HCT116 (cell line): ENCODE results near the gene FNDC3B. TPM values are rescaled to one million over a fixed set of nuclear protein-coding genes. Genes with fewer than 3 reads are reported as not detected.

Experiments used
- ATAC-seq: fragments of 200-7000 bp; cut with Tn5 transposase; 2 replicates; pipeline ENCODE4 v1.9.1; 2020; ENCODE audit warnings: mild to moderate bottlenecking, moderate library complexity
- BruUV-seq: library from RNA; stranded (reverse); fragments of 400-500 nt; replicated peaks from 2 replicates; lab custom pipeline; 2021; lab: Mats Ljungman, UMichigan
- CTCF ChIA-PET: fragments of 300-600 bp; sonication (Branson Sonifier 250); formaldehyde crosslinking; loops from one replicate; lab custom pipeline; 2021; ENCODE audit warnings: antibody characterized with exemption; lab: Charles Lee
- POLR2A ChIA-PET: fragments of 300-600, 350-600 bp; sonication (Branson Sonifier 250); formaldehyde crosslinking; loops from one replicate; lab custom pipeline; 2021; ENCODE audit warnings: antibody characterized with exemption; lab: Charles Lee
- RAD21 ChIA-PET, 2 experiments: fragments of 300-600 bp; sonication (Branson Sonifier 250); formaldehyde crosslinking; loops; one replicate each; lab custom pipeline; 2023; ENCODE audit warnings: low total read pairs in 2 of 2; ENCODE audit not compliant: uncharacterized antibody in 2 of 2, unreplicated experiment in 2 of 2, low non-redundant PET in 1 of 2; lab: Charles Lee
- DNase-seq: peaks from one replicate; pipeline ENCODE4 v3.0.0-alpha.2; 2010; ENCODE audit warnings: low read depth, low spot score
- H2AFZ ChIP-seq: fragments of 200-600 bp; shearing (Covaris generic), sonication (generic); 2 replicates; pipeline ENCODE4 v1.6.1; 2017; ENCODE audit warnings: low read depth, mixed run types, mixed read lengths, antibody characterized with exemption, low read length; ENCODE audit not compliant: poor library complexity, severe bottlenecking
- H3K27ac ChIP-seq: 2 replicates; pipeline ENCODE4 v1.5.1; 2012; ENCODE audit warnings: low read depth, low read length
- H3K27me3 ChIP-seq: fragments of 200-600 bp; sonication (generic); 2 replicates; pipeline ENCODE4 v1.6.1; 2016; ENCODE audit warnings: mixed run types, low read length, mixed read lengths; ENCODE audit not compliant: insufficient read depth
- H3K36me3 ChIP-seq, 2 experiments: fragments of 200-500 bp in 1 of 2; fragments of 200-600 bp in 1 of 2; sonication (Bioruptor generic) in 1 of 2; sonication (generic) in 1 of 2; 2 replicates each; pipeline versions ENCODE4 v1.5.1 to v1.6.1; 2014 to 2016; ENCODE audit warnings: low read length in 2 of 2, inconsistent platforms in 1 of 2, mixed read lengths in 1 of 2, mixed run types in 1 of 2; ENCODE audit not compliant: insufficient read depth in 2 of 2, control insufficient read depth in 1 of 2
- H3K4me1 ChIP-seq, 2 experiments: fragments of 200-600 bp in 1 of 2; sonication (generic) in 1 of 2; 2 replicates each; pipeline versions ENCODE4 v1.5.1 to v1.6.1; 2012 to 2017; ENCODE audit warnings: low read length in 2 of 2, inconsistent platforms in 1 of 2, mild to moderate bottlenecking in 1 of 2, mixed read lengths in 1 of 2, mixed run types in 1 of 2, moderate library complexity in 1 of 2; ENCODE audit not compliant: insufficient read depth in 2 of 2, control insufficient read depth in 1 of 2
- H3K4me2 ChIP-seq: fragments of 200-600 bp; sonication (generic); 2 replicates; pipeline ENCODE4 v1.6.1; 2017; ENCODE audit warnings: mixed run types, low read length, mixed read lengths
- H3K4me3 ChIP-seq, 2 experiments: fragments of 200-600 bp in 1 of 2; sonication (generic) in 1 of 2; replicated peaks in 1 of 2; 2 replicates each; pipeline ENCODE4 v1.5.1; 2011 to 2016; ENCODE audit warnings: low read length in 2 of 2, control low read depth in 1 of 2, low read depth in 1 of 2, mild to moderate bottlenecking in 1 of 2, mixed read lengths in 1 of 2, mixed run types in 1 of 2
- H3K79me2 ChIP-seq: fragments of 200-600 bp; sonication (generic); 2 replicates; pipeline ENCODE4 v1.6.1; 2017; ENCODE audit warnings: mild to moderate bottlenecking, mixed run types, low read length, moderate library complexity, mixed read lengths; ENCODE audit not compliant: insufficient read depth
- H3K9ac ChIP-seq: fragments of 200-600 bp; sonication (generic); 2 replicates; pipeline ENCODE4 v1.6.1; 2016; ENCODE audit warnings: low read length, mixed read lengths
- H3K9me2 ChIP-seq: fragments of 200-600 bp; sonication (generic), shearing (Covaris generic); 2 replicates; pipeline ENCODE4 v1.6.1; 2017; ENCODE audit warnings: mixed run types, mild to moderate bottlenecking, moderate library complexity; ENCODE audit not compliant: insufficient read depth
- H3K9me3 ChIP-seq, 2 experiments: fragments of 200-500 bp in 1 of 2; fragments of 200-600 bp in 1 of 2; sonication (Bioruptor generic) in 1 of 2; sonication (generic) in 1 of 2; 2 replicates each; pipeline ENCODE4 v1.6.1; 2014 to 2017; ENCODE audit warnings: low read length in 2 of 2, mixed read lengths in 2 of 2, inconsistent platforms in 1 of 2, low read depth in 1 of 2, mild to moderate bottlenecking in 1 of 2, mixed run types in 1 of 2, moderate library complexity in 1 of 2; ENCODE audit not compliant: control insufficient read depth in 1 of 2, insufficient read depth in 1 of 2
- H4K20me1 ChIP-seq: fragments of 200-600 bp; sonication (generic), shearing (Covaris generic); 2 replicates; pipeline ENCODE4 v1.6.1; 2017; ENCODE audit warnings: mixed run types, mild to moderate bottlenecking, moderate library complexity; ENCODE audit not compliant: insufficient read depth
- CBX3 ChIP-seq: IDR thresholded peaks from 2 replicates; pipeline ENCODE4 v1.6.1; 2012; ENCODE audit warnings: low read depth
- CEBPB ChIP-seq: IDR thresholded peaks from 2 replicates; pipeline ENCODE4 v1.6.1; 2012; ENCODE audit warnings: low read depth
- ELF1 ChIP-seq: IDR thresholded peaks from 2 replicates; pipeline ENCODE4 v1.6.1; 2012; ENCODE audit warnings: low read depth, borderline replicate concordance
- FOSL1 ChIP-seq: IDR thresholded peaks from 2 replicates; pipeline ENCODE4 v1.6.1; 2012; ENCODE audit warnings: low read depth
- MAX ChIP-seq: IDR thresholded peaks from 2 replicates; pipeline ENCODE4 v1.6.1; 2012
- POLR2A ChIP-seq: IDR thresholded peaks from 2 replicates; pipeline ENCODE4 v1.7.0; 2011; ENCODE audit warnings: borderline replicate concordance; ENCODE audit not compliant: insufficient read depth, insufficient read length; ENCODE audit errors: extremely low read depth
- POLR2AphosphoS5 ChIP-seq: IDR thresholded peaks from 2 replicates; pipeline ENCODE4 v1.6.1; 2011; ENCODE audit warnings: mild to moderate bottlenecking, low read depth, low read length, moderate library complexity
- SIN3A ChIP-seq: IDR thresholded peaks from 2 replicates; pipeline ENCODE4 v1.6.1; 2012; ENCODE audit warnings: low read depth
- SP1 ChIP-seq: IDR thresholded peaks from 2 replicates; pipeline ENCODE4 v1.6.1; 2012; ENCODE audit warnings: low read depth
- SRF ChIP-seq: IDR thresholded peaks from 2 replicates; pipeline ENCODE4 v1.6.1; 2012; ENCODE audit warnings: low read depth
- TCF7L2 ChIP-seq: IDR thresholded peaks from 2 replicates; pipeline ENCODE4 v1.7.0; 2011; ENCODE audit warnings: borderline replicate concordance, inconsistent platforms; ENCODE audit not compliant: insufficient read depth, insufficient read length; ENCODE audit errors: extremely low read depth
- YY1 ChIP-seq: IDR thresholded peaks from 2 replicates; pipeline ENCODE4 v1.6.1; 2011; ENCODE audit warnings: low read length, low read depth, moderate library complexity, mild to moderate bottlenecking; ENCODE audit not compliant: insufficient replicate concordance; ENCODE audit errors: extremely low read depth
- ZFX ChIP-seq: fragments of 450-650 bp; IDR thresholded peaks from 2 replicates; pipeline ENCODE4 v1.6.1; 2017
- intact Hi-C: fragments of 100-400 bp; cut with micrococcal nuclease; formaldehyde crosslinking; loops from 2 replicates; pipeline ENCODE4 v1.10.0; 2022
- total RNA-seq: library from RNA; stranded (reverse); gene quantifications from one replicate; pipeline ENCODE4 v1.2.1, GENCODE V29; 2021; ENCODE audit not compliant: unreplicated experiment
- TF ChIP-seq, protein P1 (sequence below): IDR thresholded peaks from 2 replicates; pipeline ENCODE4 v1.6.1; 2011; ENCODE audit warnings: mild to moderate bottlenecking, low read length, moderate library complexity; ENCODE audit not compliant: insufficient replicate concordance; ENCODE audit errors: extremely low read depth
- TF ChIP-seq, protein P2 (sequence below), 3 experiments: fragments of 200-600 bp in 1 of 3; sonication (generic) in 1 of 3; IDR thresholded peaks in 2 of 3; conservative IDR thresholded peaks in 1 of 3; 2 replicates each; pipeline ENCODE4 v1.5.1; 2012 to 2017; ENCODE audit warnings: low read depth in 2 of 3, low read length in 2 of 3, antibody characterized with exemption in 1 of 3, borderline replicate concordance in 1 of 3, control low read depth in 1 of 3, mild to moderate bottlenecking in 1 of 3, mixed read lengths in 1 of 3, mixed run types in 1 of 3, moderate library complexity in 1 of 3; ENCODE audit not compliant: insufficient read depth in 1 of 3
- TF ChIP-seq, protein P3 (sequence below): IDR thresholded peaks from 2 replicates; pipeline ENCODE4 v1.6.1; 2012; ENCODE audit warnings: low read depth

FNDC3B gene
- total RNA-seq, 1 experiment from 2014 or later, result 45.7 TPM

- POLR2A ChIA-PET, result no interaction called here
- Histone ChIP-seq H3K4me2 (no peak overlapping the region), H3K4me1 (peaks cover 0 to 21% of the 10 kb centered on the region in 2 experiments; a peak in 2 of 4 replicates), H4K20me1 (peaks cover 8% of the 10 kb centered on the region; the same call in 1 of the 2 replicates)
- no peak for TF ChIP-seq CBX3
- TF ChIP-seq ZFX, result no peak
- TF ChIP-seq ELF1, result no peak
- no peak for TF ChIP-seq SRF
- TF ChIP-seq YY1, result no peak
- TF ChIP-seq MAX, result no peak
- TF ChIP-seq SP1, result no peak
- TF ChIP-seq FOSL1, result no peak
- TF ChIP-seq TCF7L2, result no peak
- TF ChIP-seq, protein P1, sequence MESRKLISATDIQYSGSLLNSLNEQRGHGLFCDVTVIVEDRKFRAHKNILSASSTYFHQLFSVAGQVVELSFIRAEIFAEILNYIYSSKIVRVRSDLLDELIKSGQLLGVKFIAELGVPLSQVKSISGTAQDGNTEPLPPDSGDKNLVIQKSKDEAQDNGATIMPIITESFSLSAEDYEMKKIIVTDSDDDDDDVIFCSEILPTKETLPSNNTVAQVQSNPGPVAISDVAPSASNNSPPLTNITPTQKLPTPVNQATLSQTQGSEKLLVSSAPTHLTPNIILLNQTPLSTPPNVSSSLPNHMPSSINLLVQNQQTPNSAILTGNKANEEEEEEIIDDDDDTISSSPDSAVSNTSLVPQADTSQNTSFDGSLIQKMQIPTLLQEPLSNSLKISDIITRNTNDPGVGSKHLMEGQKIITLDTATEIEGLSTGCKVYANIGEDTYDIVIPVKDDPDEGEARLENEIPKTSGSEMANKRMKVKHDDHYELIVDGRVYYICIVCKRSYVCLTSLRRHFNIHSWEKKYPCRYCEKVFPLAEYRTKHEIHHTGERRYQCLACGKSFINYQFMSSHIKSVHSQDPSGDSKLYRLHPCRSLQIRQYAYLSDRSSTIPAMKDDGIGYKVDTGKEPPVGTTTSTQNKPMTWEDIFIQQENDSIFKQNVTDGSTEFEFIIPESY, result no peak
- TF ChIP-seq POLR2AphosphoS5, result no peak
- no peak for TF ChIP-seq CEBPB
- TF ChIP-seq, protein P2, sequence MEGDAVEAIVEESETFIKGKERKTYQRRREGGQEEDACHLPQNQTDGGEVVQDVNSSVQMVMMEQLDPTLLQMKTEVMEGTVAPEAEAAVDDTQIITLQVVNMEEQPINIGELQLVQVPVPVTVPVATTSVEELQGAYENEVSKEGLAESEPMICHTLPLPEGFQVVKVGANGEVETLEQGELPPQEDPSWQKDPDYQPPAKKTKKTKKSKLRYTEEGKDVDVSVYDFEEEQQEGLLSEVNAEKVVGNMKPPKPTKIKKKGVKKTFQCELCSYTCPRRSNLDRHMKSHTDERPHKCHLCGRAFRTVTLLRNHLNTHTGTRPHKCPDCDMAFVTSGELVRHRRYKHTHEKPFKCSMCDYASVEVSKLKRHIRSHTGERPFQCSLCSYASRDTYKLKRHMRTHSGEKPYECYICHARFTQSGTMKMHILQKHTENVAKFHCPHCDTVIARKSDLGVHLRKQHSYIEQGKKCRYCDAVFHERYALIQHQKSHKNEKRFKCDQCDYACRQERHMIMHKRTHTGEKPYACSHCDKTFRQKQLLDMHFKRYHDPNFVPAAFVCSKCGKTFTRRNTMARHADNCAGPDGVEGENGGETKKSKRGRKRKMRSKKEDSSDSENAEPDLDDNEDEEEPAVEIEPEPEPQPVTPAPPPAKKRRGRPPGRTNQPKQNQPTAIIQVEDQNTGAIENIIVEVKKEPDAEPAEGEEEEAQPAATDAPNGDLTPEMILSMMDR (IDR thresholded peaks at IDR 0.05 in 2 of 3, conservative IDR thresholded peaks at IDR 0.05 in 1 of 3; ENCODE audit: borderline replicate concordance in 1 of 3, insufficient read depth in 1 of 3, low read depth in 2 of 3, low read length in 2 of 3), result no peak
- TF ChIP-seq, protein P3, sequence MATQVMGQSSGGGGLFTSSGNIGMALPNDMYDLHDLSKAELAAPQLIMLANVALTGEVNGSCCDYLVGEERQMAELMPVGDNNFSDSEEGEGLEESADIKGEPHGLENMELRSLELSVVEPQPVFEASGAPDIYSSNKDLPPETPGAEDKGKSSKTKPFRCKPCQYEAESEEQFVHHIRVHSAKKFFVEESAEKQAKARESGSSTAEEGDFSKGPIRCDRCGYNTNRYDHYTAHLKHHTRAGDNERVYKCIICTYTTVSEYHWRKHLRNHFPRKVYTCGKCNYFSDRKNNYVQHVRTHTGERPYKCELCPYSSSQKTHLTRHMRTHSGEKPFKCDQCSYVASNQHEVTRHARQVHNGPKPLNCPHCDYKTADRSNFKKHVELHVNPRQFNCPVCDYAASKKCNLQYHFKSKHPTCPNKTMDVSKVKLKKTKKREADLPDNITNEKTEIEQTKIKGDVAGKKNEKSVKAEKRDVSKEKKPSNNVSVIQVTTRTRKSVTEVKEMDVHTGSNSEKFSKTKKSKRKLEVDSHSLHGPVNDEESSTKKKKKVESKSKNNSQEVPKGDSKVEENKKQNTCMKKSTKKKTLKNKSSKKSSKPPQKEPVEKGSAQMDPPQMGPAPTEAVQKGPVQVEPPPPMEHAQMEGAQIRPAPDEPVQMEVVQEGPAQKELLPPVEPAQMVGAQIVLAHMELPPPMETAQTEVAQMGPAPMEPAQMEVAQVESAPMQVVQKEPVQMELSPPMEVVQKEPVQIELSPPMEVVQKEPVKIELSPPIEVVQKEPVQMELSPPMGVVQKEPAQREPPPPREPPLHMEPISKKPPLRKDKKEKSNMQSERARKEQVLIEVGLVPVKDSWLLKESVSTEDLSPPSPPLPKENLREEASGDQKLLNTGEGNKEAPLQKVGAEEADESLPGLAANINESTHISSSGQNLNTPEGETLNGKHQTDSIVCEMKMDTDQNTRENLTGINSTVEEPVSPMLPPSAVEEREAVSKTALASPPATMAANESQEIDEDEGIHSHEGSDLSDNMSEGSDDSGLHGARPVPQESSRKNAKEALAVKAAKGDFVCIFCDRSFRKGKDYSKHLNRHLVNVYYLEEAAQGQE, result no peak
- TF ChIP-seq SIN3A, result no peak
- no peak for TF ChIP-seq POLR2A
- TF ChIP-seq, all 23 proteins: peak for 0
- Histone ChIP-seq H3K27me3 (no peaks in the 10 kb centered on the region), H3K36me3 (no peaks in the 10 kb centered on the region), H2AFZ (no peak overlapping the region), H3K9me2 (no peaks in the 10 kb centered on the region), H3K79me2 (peaks cover 58% of the 10 kb centered on the region), H3K9me3 (no peaks in the 10 kb centered on the region), H3K4me3 (no peak overlapping the region), H3K9ac (no peak overlapping the region), H3K27ac (no peak overlapping the region)
- no TSS peak for BruUV-seq
- ChIA-PET CTCF (no interaction called here), RAD21 (no interaction called here)
- intact Hi-C loops, result no loop called here
- DNase-seq (no peak), ATAC-seq (no peak)
Measured at GRCh38 chr3:172098698-172099494, 59.5 kb downstream of the FNDC3B start.
